Fibroblast of lung (primary cell): ENCODE measurements around the gene RERE.

Source experiments
- EZH2 ChIP-seq: IDR thresholded peaks from 2 replicates; pipeline ENCODE4 v1.5.1; 2012; ENCODE audit warnings: low read length, control low read depth, mild to moderate bottlenecking; ENCODE audit errors: missing control alignments
- TF ChIP-seq, protein P1 (sequence below), 2 donors: IDR thresholded peaks in 1 of 2; conservative IDR thresholded peaks in 1 of 2; 1 replicate in 1 of 2; 2 replicates in 1 of 2; pipeline ENCODE4 v1.5.1; 2011 to 2012; ENCODE audit warnings: low read length in 2 of 2, control low read depth in 1 of 2, inconsistent platforms in 1 of 2, low read depth in 1 of 2, mild to moderate bottlenecking in 1 of 2

GRCh38 chr1:8816831-8817411, 519 bp downstream of the RERE start:
- TF ChIP-seq, protein P1, sequence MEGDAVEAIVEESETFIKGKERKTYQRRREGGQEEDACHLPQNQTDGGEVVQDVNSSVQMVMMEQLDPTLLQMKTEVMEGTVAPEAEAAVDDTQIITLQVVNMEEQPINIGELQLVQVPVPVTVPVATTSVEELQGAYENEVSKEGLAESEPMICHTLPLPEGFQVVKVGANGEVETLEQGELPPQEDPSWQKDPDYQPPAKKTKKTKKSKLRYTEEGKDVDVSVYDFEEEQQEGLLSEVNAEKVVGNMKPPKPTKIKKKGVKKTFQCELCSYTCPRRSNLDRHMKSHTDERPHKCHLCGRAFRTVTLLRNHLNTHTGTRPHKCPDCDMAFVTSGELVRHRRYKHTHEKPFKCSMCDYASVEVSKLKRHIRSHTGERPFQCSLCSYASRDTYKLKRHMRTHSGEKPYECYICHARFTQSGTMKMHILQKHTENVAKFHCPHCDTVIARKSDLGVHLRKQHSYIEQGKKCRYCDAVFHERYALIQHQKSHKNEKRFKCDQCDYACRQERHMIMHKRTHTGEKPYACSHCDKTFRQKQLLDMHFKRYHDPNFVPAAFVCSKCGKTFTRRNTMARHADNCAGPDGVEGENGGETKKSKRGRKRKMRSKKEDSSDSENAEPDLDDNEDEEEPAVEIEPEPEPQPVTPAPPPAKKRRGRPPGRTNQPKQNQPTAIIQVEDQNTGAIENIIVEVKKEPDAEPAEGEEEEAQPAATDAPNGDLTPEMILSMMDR (conservative IDR thresholded peaks at IDR 0.05 in 1 of 2, IDR thresholded peaks at IDR 0.05 in 1 of 2; ENCODE audit: low read depth in 1 of 2, low read length in 2 of 2), result no peak
- no peak for TF ChIP-seq EZH2
